Mesendoderm (in vitro differentiated cells): Measurements from ENCODE around the gene LDLRAD4.
A peak's percentile ranks its signal among the peaks of the same experiment; 100 is the strongest.

Experiments
- DNase-seq: peaks from one replicate; pipeline ENCODE4 v3.0.0; 2013
- H2AK5ac ChIP-seq: 2 replicates; pipeline ENCODE4 v1.6.1; 2013; ENCODE audit warnings: low read length, inconsistent platforms
- H2BK120ac ChIP-seq: 2 replicates; pipeline ENCODE4 v1.6.1; 2013; ENCODE audit warnings: low read depth, mild to moderate bottlenecking, low read length, moderate library complexity, mixed read lengths
- H2BK15ac ChIP-seq: replicated peaks from 2 replicates; pipeline ENCODE4 v1.6.1; 2013; ENCODE audit warnings: low read depth, mild to moderate bottlenecking, moderate library complexity
- H2BK5ac ChIP-seq: 2 replicates; pipeline ENCODE4 v1.6.1; 2013; ENCODE audit warnings: low read length, inconsistent platforms
- H3K18ac ChIP-seq: 2 replicates; pipeline ENCODE4 v1.6.1; 2013; ENCODE audit warnings: mild to moderate bottlenecking, low read length, mixed read lengths
- H3K23ac ChIP-seq: one replicate; pipeline ENCODE4 v1.6.1; 2013; ENCODE audit warnings: low read length
- H3K27ac ChIP-seq: 2 replicates; pipeline ENCODE4 v1.5.1; 2013; ENCODE audit warnings: low read depth, mild to moderate bottlenecking, inconsistent platforms, low read length, moderate library complexity
- H3K27me3 ChIP-seq: 2 replicates; pipeline ENCODE4 v1.6.1; 2013; ENCODE audit warnings: low read length, control low read depth, mild to moderate bottlenecking, inconsistent platforms; ENCODE audit not compliant: insufficient read depth, poor library complexity
- H3K36me3 ChIP-seq: 2 replicates; pipeline ENCODE4 v1.6.1; 2013; ENCODE audit warnings: low read length, inconsistent platforms; ENCODE audit not compliant: control insufficient read depth, insufficient read depth
- H3K4ac ChIP-seq: one replicate; pipeline ENCODE4 v1.6.1; 2013; ENCODE audit warnings: low read depth, mild to moderate bottlenecking, low read length, moderate library complexity
- H3K4me1 ChIP-seq: 2 replicates; pipeline ENCODE4 v1.6.1; 2013; ENCODE audit warnings: low read depth, low read length, inconsistent platforms; ENCODE audit not compliant: control insufficient read depth
- H3K4me2 ChIP-seq: 2 replicates; pipeline ENCODE4 v1.6.1; 2013; ENCODE audit warnings: low read length
- H3K4me3 ChIP-seq: 2 replicates; pipeline ENCODE4 v1.5.1; 2013; ENCODE audit warnings: mild to moderate bottlenecking, low read length
- H3K56ac ChIP-seq: one replicate; pipeline ENCODE4 v1.6.1; 2013; ENCODE audit warnings: low read length
- H3K79me1 ChIP-seq: 2 replicates; pipeline ENCODE4 v1.6.1; 2013; ENCODE audit warnings: low read length, inconsistent platforms
- H3K79me2 ChIP-seq: 2 replicates; pipeline ENCODE4 v1.6.1; 2013; ENCODE audit warnings: mild to moderate bottlenecking, low read length; ENCODE audit not compliant: control insufficient read depth, insufficient read depth
- H3K9ac ChIP-seq: 2 replicates; pipeline ENCODE4 v1.6.1; 2013; ENCODE audit warnings: low read length, inconsistent platforms
- H4K5ac ChIP-seq: one replicate; pipeline ENCODE4 v1.6.1; 2013; ENCODE audit warnings: low read length
- H4K8ac ChIP-seq: one replicate; pipeline ENCODE4 v1.6.1; 2013; ENCODE audit warnings: low read depth, mild to moderate bottlenecking, control low read depth, low read length, moderate library complexity
- WGBS: extraction: QIAGEN DNeasy Blood & Tissue Kit; methylation state at CpG from one replicate; pipeline ENCODE4 v1.1.7; 2013; ENCODE audit warnings: low lambda C conversion rate, missing lambda C conversion rate; ENCODE audit not compliant: insufficient coverage; ENCODE audit errors: extremely low coverage; 5-methylcytosine and 5-hydroxymethylcytosine counted together

LDLRAD4 gene

DNA sequence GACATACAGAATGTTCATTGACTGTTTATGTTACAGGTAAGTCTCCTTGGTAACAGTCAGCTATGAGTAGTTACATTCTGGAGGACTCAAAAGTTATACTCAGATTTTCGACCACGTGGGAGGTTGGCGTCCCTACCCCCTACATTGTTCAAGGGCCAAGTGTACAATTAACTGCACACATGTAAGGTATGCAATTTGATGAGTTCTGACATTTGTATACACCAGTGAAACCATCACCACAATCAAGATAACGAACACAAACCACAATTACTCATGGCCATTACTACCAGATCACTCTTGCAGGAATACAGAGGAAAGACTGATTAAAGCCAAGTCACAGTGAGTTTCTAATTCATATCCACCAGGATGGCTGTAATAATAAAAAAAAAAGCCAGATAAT lies 39.6 kb upstream of the LDLRAD4 start:
- no CpG with 5 or more reads among the region's 4 CpGs for whole genome bisulfite sequencing
- H3K4ac ChIP-seq = no peak overlapping the region
- H3K56ac ChIP-seq = no peak overlapping the region
- no peak overlapping the region for H3K4me2 ChIP-seq
- H3K27me3 ChIP-seq = no peaks in the 10 kb centered on the region
- H3K4me1 ChIP-seq = no peaks in the 10 kb centered on the region
- no peaks in the 10 kb centered on the region for H3K79me2 ChIP-seq
- H3K18ac ChIP-seq = no peak overlapping the region
- DNase-seq = no peak
- no peak overlapping the region for H3K4me3 ChIP-seq
- no peaks in the 10 kb centered on the region for H3K79me1 ChIP-seq
- H2BK5ac ChIP-seq = no peak overlapping the region
- H3K36me3 ChIP-seq = no peaks in the 10 kb centered on the region
- H3K27ac ChIP-seq = no peak overlapping the region
- H2AK5ac ChIP-seq = no peak overlapping the region
- H2BK15ac ChIP-seq = no peak overlapping the region
- H4K8ac ChIP-seq = no peak overlapping the region
- no peak overlapping the region for H4K5ac ChIP-seq
- no peak overlapping the region for H2BK120ac ChIP-seq
- no peak overlapping the region for H3K9ac ChIP-seq
- H3K23ac ChIP-seq = no peak overlapping the region

DNA sequence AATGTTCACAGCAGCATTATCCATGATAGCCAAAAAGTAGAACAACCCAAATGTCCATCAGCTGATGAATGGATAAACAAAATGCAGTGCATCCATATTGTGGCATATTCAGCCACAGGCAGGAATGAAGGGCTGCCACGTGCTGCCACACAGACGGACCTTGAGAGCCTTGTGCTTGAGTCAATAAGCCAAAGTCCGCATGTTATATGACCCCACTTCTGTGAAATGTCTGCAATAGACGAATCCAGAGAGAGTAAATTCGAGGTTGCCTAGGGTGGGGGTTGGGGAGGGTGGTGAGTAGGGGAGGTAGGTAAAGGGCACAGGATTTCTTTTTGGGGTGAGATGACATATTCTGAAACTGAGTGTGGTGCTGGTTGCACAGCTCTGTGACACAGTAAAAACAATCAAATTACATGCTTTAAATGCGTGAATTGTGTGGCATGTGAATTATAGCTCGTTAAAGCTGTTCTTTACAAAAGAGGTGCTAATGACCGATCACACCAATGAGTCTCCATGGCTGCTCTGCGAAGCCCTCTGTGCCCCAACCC lies 38.9 kb upstream of the LDLRAD4 start:
- no peak overlapping the region for H3K4me2 ChIP-seq
- no peaks in the 10 kb centered on the region for H3K27me3 ChIP-seq
- H3K4ac ChIP-seq = no peak overlapping the region
- no peak overlapping the region for H3K9ac ChIP-seq
- H3K4me3 ChIP-seq = no peak overlapping the region
- no peaks in the 10 kb centered on the region for H3K79me1 ChIP-seq
- no peak overlapping the region for H2BK15ac ChIP-seq
- WGBS = no CpG with 5 or more reads among the region's 9 CpGs
- H3K27ac ChIP-seq = no peak overlapping the region
- H3K18ac ChIP-seq = no peak overlapping the region
- H3K4me1 ChIP-seq = no peaks in the 10 kb centered on the region
- H4K5ac ChIP-seq = no peak overlapping the region
- no peak for DNase-seq
- H2AK5ac ChIP-seq = no peak overlapping the region
- no peaks in the 10 kb centered on the region for H3K79me2 ChIP-seq
- H3K56ac ChIP-seq = no peak overlapping the region
- no peak overlapping the region for H3K23ac ChIP-seq
- H2BK5ac ChIP-seq = no peak overlapping the region
- no peak overlapping the region for H2BK120ac ChIP-seq
- no peaks in the 10 kb centered on the region for H3K36me3 ChIP-seq
- H4K8ac ChIP-seq = no peak overlapping the region

DNA sequence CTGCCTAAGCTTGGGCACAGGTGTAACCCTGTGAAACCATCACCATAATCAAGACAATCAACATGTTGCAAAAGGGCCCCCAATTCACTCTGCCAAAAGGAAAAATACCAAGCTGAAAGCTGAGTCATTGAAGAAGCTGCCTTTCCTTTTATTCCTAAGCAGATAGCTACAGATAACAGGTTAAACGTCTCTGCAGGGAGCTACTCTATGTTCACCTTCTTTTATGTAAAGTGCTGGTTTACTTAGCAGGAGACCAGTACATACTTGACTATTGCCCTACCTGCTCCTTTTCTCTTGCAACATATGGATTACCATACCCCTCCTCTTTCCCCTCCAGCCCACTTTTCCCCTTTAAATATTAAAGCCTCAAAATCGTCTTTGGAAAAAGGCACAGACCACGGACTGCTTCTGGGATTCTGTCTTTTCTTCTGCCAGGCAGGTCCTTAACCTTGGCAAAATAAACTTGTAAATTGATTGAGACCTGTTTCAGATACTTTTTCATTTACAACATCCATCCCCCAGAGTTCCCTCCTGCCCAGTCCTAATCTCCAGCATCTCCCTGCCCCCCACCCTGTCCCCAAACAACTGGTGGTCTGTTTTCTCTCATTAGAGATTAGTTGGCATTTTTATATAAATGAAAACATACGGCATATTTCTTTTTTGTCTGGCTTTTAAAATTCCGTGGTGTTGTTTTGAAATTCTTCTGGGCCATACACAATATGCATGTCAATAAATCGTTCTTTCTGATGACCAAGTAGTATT lies 37.8 kb upstream of the LDLRAD4 start:
- WGBS = no CpG with 5 or more reads among the region's 6 CpGs

DNA sequence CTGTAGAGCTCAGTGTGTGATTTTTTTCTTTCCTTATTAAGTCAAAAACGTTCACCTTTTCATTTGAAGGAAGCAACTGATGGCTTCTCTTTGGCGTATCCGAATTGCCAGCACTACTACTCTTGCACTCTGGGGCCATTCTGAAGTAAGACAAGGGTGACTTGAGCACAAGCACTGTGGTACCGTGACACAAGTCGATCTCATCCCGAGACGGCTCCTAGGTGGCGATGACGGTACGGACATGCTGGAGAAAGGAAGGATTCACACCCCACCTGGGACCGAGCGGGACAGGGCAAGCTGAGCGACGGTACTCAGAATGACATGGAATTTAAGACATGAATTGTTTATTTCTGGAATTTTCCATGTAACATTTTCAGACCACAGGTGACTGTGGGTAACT lies 36.8 kb upstream of the LDLRAD4 start:
- peak; percentile 42 for DNase-seq
- Histone ChIP-seq H3K4ac (no peak overlapping the region), H3K4me3 (no peak overlapping the region), H3K79me2 (no peaks in the 10 kb centered on the region), H2BK120ac (no peak overlapping the region), H3K9ac (no peak overlapping the region), H3K18ac (no peak overlapping the region), H3K56ac (no peak overlapping the region), H4K5ac (no peak overlapping the region), H3K27ac (no peak overlapping the region), H2AK5ac (no peak overlapping the region), H3K79me1 (no peaks in the 10 kb centered on the region), H4K8ac (no peak overlapping the region), H3K23ac (no peak overlapping the region), H2BK5ac (no peak overlapping the region), H3K27me3 (no peaks in the 10 kb centered on the region), H3K4me1 (no peaks in the 10 kb centered on the region), H3K4me2 (no peak overlapping the region), H3K36me3 (no peaks in the 10 kb centered on the region), H2BK15ac (no peak overlapping the region)
- WGBS = no CpG with 5 or more reads among the region's 14 CpGs

More for the DNA sequence above, 37.8 kb upstream of the LDLRAD4 start:
- H4K8ac ChIP-seq = no peak overlapping the region
- H3K79me1 ChIP-seq = no peaks in the 10 kb centered on the region
- peak; percentile 77 for DNase-seq
- no peaks in the 10 kb centered on the region for H3K79me2 ChIP-seq
- H3K27me3 ChIP-seq = no peaks in the 10 kb centered on the region
- H3K9ac ChIP-seq = no peak overlapping the region
- H3K4me1 ChIP-seq = no peaks in the 10 kb centered on the region
- H3K23ac ChIP-seq = no peak overlapping the region
- H3K4me2 ChIP-seq = no peak overlapping the region
- no peak overlapping the region for H3K4me3 ChIP-seq
- H3K18ac ChIP-seq = no peak overlapping the region
- H2BK15ac ChIP-seq = no peak overlapping the region
- no peak overlapping the region for H2AK5ac ChIP-seq
- no peaks in the 10 kb centered on the region for H3K36me3 ChIP-seq
- no peak overlapping the region for H3K4ac ChIP-seq
- no peak overlapping the region for H4K5ac ChIP-seq
- no peak overlapping the region for H3K56ac ChIP-seq
- H3K27ac ChIP-seq = no peak overlapping the region
- no peak overlapping the region for H2BK120ac ChIP-seq
- no peak overlapping the region for H2BK5ac ChIP-seq

DNA sequence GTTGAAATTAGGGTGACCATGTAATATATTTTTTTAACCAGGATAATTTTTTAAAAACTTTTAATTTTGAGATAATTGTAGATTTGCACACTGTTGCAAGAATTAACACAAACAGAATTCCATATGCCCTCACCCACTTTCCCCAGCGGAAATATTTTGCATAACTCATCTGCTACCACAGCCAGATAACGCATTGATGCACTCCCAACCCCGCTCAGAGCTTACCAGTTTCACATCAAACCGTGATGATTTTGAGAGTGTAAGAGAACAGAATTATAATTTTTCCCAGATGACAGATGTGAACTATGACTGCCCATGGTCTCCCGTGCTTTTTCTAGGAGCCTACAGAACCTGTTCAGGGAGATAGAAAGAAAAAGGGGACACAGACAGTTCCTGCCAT lies 35.2 kb upstream of the LDLRAD4 start:
- H3K27ac ChIP-seq = no peak overlapping the region
- H3K9ac ChIP-seq = no peak overlapping the region
- H3K4ac ChIP-seq = no peak overlapping the region
- no peak for DNase-seq
- no peaks in the 10 kb centered on the region for H3K36me3 ChIP-seq
- H3K56ac ChIP-seq = no peak overlapping the region
- no peak overlapping the region for H3K18ac ChIP-seq
- H3K23ac ChIP-seq = no peak overlapping the region
- H3K4me2 ChIP-seq = no peak overlapping the region
- no peak overlapping the region for H2BK15ac ChIP-seq
- H2AK5ac ChIP-seq = no peak overlapping the region
- no peaks in the 10 kb centered on the region for H3K79me1 ChIP-seq
- no peaks in the 10 kb centered on the region for H3K79me2 ChIP-seq
- no peak overlapping the region for H2BK120ac ChIP-seq
- H4K8ac ChIP-seq = no peak overlapping the region
- H3K4me1 ChIP-seq = no peaks in the 10 kb centered on the region
- no peak overlapping the region for H4K5ac ChIP-seq
- H3K4me3 ChIP-seq = no peak overlapping the region
- no peak overlapping the region for H2BK5ac ChIP-seq
- no CpG with 5 or more reads among the region's 5 CpGs for WGBS
- no peaks in the 10 kb centered on the region for H3K27me3 ChIP-seq

DNA sequence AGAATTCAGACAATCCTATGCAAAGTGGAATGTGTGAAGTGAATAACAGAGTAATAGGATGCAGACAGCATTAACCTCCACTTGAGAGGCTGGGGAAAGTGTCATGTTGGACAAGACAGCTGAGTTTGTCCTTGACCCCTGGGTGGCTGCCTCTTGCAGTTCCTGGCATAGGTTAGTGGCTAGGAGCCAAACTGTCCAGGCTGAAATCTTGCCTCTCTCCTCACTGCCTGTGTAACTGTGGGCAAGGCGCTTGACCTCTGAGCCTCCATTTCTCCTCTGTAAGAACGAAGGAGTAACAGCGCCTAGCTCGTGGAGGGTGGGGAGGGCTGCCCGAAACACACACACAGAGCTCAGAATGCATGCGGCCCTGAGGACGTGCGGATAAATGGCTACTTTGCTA lies 34.8 kb upstream of the LDLRAD4 start:
- WGBS = no CpG with 5 or more reads among the region's 8 CpGs
- Histone ChIP-seq H3K4me1 (no peaks in the 10 kb centered on the region), H2BK5ac (no peak overlapping the region), H2BK120ac (no peak overlapping the region), H3K79me2 (no peaks in the 10 kb centered on the region), H3K36me3 (no peaks in the 10 kb centered on the region), H3K56ac (no peak overlapping the region), H4K5ac (no peak overlapping the region), H4K8ac (no peak overlapping the region), H3K9ac (no peak overlapping the region), H3K4me3 (no peak overlapping the region), H3K27me3 (no peaks in the 10 kb centered on the region), H3K79me1 (no peaks in the 10 kb centered on the region), H3K4ac (no peak overlapping the region), H3K23ac (no peak overlapping the region), H3K4me2 (no peak overlapping the region), H2BK15ac (no peak overlapping the region), H2AK5ac (no peak overlapping the region), H3K27ac (no peak overlapping the region), H3K18ac (no peak overlapping the region)
- DNase-seq = no peak
